TTC549 (cell line): ENCODE data around the gene ORC4.
"Not testable (repeated sequence)": the region's sequence is repeated elsewhere in the genome, so short reads cannot be mapped to it uniquely, and the experiment has no call there.

Experiments
- FAIRE-seq: peaks from 2 replicates; lab custom pipeline; 2012; peaks lifted over from hg19 to GRCh38; lab: Jason Lieb, UNC

Gene ORC4

DNA sequence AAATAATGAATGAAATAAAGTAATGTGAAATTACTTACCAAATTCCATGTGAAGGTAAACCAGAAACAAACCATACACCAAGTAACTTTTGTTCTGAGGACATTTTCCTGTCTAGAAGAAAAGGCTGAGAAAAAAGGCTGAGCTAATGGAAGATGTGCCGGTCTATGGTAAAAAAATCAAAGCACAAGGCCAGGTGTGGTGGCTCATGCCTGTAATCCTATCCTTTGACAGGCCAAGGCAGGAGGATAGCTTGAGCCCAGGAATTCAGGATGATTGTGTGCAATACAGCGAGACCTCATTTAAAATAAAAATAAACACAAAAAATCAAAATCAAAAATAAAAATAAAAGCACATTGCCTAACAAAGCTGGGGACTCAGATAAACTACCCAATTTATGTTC lies 6.7 kb downstream of the ORC4 start:
- FAIRE-seq: no peak

GRCh38 chr2:148008411-148008810 lies 12.1 kb downstream of the ORC4 start:
- FAIRE-seq: not testable (repeated sequence)

GRCh38 chr2:148007219-148007900 lies 13.2 kb downstream of the ORC4 start:
- no peak for FAIRE-seq

- no peak for FAIRE-seq
Measured at GRCh38 chr2:148006249-148007007, 14.1 kb downstream of the ORC4 start.

DNA sequence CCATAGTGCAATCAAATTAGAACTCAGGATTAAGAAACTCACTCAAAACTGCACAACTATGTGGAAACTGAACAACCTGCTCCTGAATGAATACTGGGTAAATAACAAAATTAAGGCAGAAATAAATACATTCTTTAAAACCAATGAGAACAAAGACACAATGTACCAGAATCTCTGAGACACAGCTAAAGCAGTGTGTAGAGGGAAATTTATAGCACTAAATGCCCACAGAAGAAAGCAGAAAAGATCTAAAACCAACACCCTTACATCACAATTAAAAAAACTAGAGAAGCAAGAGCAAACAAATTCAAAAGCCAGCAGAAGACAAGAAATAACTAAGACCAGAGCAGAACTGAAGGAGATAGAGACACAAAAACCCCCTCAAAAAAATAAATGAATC lies 18.1 kb downstream of the ORC4 start:
- FAIRE-seq: not testable (repeated sequence)

GRCh38 chr2:148000095-148000494 lies 20.4 kb downstream of the ORC4 start:
- FAIRE-seq: no peak

DNA sequence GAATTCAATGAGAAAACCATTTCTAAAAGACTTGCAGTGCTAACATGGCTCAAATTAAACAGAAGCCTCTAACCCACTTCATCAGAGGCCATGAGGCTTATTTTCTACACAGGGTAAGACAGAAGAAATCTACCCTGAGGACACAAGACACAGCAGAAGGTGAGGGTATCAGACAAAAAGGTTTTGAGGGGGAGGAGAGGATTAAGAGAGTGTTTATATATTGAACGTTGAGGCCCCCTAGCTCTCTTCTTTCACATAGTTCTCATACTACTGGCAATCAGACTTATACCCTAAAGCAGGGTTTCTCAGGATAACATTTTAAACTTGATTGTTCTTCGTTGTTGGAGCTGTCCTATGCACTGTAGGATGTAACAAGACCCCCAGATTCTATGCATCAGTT lies 21.4 kb downstream of the ORC4 start:
- FAIRE-seq: no peak

DNA sequence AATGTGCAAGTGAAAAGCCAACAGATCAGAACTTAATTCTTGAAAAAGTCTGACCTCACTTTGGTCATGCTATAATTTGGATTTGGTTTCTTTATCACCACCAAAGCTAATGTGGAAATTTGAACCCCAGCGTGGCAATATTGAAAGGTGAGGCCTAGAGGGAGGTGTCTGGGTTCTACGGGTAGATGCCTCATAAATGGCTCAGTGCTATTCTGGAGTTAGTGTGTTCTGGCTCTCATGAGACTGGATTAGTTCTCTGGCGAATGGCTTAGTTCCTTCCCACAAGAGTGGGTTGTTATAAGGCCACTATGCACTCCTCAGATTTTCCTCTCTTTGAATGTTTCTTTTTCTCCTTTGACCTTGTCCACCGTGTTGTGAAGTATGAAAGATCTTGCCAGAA lies 22.3 kb downstream of the ORC4 start:
- no peak for FAIRE-seq

- FAIRE-seq: no peak
Measured at GRCh38 chr2:147996828-147997227, 23.7 kb downstream of the ORC4 start.

DNA sequence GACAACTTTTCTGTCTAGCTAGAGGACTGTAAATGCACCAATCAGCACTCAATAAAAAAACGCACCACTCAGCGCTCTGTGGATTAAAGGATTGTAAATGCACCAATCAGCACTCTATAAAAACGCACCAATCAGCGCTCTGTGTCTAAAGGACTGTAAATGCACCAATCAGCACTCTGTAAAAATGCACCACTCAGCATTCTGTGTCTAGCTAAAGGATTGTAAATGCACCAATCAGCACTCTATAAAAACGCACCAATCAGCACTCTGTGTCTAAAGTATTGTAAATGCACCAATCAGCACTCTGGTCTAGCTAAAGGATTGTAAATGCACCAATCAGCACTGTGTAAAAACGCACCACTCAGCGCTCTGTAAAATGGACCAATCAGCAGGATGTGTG lies 25.6 kb downstream of the ORC4 start:
- FAIRE-seq: not testable (repeated sequence)

DNA sequence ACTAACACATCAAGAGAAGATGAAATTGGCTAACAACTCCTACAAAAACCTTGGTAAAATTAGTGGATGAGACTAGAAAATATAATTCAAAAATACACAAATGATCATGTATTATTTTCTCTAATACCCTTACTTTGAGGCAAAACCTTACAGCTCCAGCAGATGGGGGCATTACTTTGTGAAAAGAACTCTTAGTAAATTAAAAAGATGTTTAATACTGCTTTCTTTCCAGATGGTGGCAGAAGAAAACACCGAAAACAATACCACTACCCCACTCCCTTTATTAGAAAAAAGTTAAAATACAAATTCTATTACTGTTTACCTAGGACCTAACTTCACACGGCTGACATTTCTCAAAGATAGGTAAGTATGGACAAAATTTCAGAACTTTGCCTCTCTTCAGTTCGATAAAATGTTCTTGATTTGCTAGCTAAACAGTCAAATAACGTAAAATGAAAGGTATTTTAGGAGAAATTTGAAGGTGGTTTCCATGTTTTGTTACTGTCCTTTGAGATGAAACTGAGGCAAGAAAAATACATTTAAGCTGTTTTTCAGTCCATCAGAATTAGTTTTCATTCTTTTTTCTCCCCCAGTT lies 30.6 kb downstream of the ORC4 start:
- FAIRE-seq: peak; percentile 98

- FAIRE-seq: no peak
Measured at GRCh38 chr2:147989102-147989501, 31.4 kb downstream of the ORC4 start.

DNA sequence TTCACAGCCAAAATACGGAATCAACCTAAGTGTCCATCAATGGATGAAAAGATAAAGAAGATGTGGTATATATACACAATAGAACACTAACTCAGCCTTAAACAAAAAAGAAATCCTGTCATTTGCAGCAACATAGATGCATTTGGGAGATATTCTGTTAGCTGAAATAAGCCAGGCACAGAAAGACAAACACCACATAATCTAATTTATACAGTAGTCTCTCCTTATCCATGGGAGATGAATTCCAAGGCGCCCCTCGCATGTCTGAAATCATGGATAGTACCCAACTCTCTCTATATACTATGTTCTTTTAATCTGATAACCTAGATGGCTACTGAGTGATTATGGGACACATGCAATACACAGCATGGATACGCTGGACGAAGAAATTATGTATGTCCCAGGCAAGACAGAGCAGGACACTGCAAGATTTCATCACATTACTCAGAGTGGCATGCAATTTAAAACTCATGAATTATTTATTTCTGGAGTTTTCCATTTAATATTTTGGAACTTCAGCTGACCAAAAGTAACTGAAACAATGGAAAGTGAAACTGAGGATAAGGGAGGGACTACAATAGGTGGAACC lies 39.5 kb downstream of the ORC4 start:
- no peak for FAIRE-seq

DNA sequence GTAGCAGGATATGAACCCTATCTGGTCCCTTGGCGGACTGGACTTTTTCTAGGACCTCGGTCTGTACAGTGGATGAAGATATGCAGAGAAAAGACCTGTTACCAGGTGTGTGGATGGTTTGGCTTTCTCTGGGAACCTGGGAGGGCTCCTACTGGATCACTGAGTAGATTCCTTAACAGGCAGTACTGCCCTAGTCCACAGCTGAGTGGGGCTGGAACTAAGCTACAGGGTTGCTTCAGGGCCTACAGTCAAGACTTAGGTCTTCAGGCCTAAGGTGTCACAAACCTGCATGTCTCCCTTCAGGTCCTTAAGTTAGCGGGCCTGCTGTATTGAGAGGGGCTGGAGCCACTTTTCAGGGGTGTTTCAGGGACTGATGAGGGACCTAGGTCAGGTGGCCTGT lies 42.9 kb downstream of the ORC4 start:
- no peak for FAIRE-seq

DNA sequence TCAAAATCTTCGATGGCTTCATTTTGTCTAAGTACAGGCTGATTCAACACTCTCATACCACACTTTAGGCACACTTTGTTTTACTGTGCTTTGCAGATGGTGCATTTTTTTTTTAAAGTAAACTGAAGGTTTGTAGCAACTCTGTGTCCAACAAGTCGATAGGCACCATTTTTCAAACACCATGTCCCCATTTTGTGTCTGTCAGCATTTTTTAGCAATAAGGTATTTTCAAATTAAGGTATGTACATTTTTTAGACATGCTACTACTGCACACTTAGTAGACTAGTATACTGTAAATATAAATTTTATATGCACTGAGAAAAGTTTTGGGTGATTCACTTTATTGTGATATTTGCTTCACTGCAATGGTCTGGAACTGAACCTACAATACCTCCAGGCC lies 44.4 kb downstream of the ORC4 start:
- no peak for FAIRE-seq

- no peak for FAIRE-seq
Measured at GRCh38 chr2:147968571-147968970, 52.0 kb downstream of the ORC4 start.

DNA sequence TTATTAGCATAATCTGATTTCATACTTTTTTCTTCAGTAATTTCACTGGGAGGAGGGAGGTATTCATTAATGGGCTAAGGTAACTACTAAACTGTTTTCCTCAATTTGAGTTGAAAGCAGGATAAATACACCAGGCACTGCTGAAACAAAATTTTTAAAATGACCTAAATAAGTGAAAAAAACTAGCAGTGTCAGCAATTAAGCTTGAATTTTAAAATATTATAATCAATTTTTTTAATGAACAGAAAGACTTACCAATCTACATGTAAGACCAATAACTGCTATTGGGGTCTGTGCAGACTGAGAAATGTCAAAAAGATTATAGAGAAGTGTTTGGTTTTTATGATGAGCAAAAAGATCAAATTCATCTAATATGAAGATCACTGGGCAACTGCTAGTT lies 68.4 kb downstream of the ORC4 start:
- no peak for FAIRE-seq

- FAIRE-seq: no peak
Measured at GRCh38 chr2:147945660-147946059, 74.9 kb downstream of the ORC4 start.

DNA sequence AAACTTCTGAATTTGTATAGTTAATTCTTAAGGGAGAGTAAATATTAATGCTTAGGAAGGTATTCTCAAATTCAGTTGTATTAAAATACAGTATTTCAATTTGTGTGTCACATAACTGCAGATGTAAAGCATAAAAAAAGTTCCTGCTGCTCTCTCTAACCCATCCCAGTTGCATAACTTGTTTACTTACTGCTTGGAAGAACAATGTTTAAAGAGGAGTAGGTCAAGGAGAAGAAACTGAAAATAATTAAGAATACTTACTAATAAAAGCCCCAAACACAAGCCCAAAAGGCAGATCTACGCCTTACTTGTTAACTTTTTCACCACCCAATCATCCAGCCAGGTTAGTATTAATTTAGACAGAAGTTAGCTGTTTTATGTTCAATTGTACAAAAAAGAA lies 81.2 kb downstream of the ORC4 start:
- no peak for FAIRE-seq

DNA sequence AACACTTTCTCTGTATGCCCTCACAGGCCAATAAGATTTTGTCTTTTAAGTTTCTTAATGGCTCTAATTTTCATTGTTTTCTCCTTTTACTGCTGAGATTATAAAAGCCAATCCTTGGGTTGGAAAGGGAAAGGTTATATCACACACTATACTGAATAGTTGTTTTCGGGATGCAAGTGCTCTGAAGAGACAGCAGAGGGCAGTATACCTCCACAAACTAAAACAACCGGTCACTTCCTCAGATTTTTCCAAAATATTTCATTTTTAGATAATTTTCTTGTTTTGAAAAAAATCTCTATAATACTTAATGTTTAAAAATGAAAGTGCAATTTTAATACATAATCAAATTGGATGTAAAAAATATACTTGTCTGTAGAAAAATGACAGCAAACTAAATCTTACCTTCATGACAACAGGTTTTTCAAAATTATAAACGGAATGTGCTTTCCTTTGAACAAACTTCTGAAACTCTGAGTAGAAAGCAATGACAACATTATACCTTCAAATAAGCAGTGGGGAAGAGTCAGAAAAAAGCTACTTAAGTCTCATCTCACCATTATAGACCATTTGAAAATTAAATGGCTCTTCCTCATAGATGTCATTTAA lies 82.7 kb downstream of the ORC4 start:
- FAIRE-seq: peak; percentile 97

DNA sequence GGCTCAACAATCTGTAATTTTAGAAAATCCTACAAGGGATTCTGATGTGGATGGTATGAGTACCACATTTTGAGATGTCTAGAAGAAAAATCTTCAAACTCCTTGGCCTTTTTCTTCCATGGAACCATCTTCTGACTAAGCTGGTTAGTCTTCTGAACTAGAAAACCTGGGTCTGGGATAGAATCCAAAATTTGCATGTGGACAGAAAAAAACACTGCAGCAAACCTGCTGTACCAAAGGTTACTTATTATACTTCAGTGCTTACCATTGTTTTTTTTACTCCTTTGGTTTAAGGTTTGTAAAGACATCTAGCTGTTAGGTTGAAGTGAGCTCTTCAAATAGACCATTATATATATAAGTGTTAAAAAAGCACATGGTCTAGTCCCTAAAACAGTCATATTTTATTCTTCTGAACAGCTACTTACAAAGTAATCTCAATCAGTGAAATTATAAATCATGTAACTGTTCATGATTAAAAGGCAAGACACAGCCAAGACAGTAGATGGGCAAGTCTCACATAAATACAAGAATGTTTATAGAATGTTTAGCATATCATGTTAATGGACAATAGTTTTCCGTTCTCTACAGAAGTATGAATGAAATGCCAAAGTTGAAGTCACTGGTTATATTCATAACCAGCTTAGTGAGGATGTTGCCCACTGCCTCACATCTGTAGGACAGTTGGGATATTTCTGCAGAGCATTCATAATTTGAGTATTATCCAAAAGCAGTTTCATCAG lies 85.5 kb downstream of the ORC4 start:
- no peak for FAIRE-seq

DNA sequence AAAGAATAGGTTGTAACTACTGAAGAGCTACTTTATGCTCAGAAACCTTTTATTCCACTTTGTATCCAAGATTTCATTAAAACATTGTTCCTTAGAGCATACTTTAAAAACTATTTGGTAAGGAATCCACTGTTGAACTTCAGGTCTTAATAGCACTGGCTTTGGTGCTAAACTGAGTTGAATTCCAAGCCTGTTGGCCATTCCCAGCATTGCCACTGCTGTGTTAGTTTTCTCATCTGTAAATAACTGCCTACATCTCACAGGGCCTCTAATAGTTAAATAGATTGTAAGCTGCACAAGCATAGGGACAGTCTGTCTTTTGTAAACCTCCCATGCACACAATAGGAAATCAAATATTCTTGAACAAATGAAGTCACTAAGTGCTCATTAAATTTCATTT lies 86.6 kb downstream of the ORC4 start:
- no peak for FAIRE-seq
